K562 (cell line): ENCODE data around the gene KLHDC10. TPM values are rescaled to one million over a fixed set of nuclear protein-coding genes. Genes with fewer than 3 reads are reported as not detected.

Source experiments
- BCL6 ChIP-seq: fragments of 250-450 bp; sonication (Bioruptor Pico); IDR thresholded peaks from 2 replicates; pipeline ENCODE4 v1.4.0; 2020
- CBFA2T2 ChIP-seq: fragments of 450-650 bp; conservative IDR thresholded peaks from 2 replicates; pipeline ENCODE4 v1.6.1; 2017; ENCODE audit warnings: mild to moderate bottlenecking
- EP300 ChIP-seq: IDR thresholded peaks from 2 replicates; pipeline ENCODE4 v1.6.1; 2012; ENCODE audit warnings: low read length, improper control_type of control experiment
- GTF2E2 ChIP-seq: fragments of 200-800 bp; sonication (Bioruptor generic); IDR thresholded peaks from 2 replicates; pipeline ENCODE4 v1.6.1; 2016; ENCODE audit warnings: missing genetic modification characterization, missing compliant biosample characterization
- ILK ChIP-seq: fragments of 450-650 bp; IDR thresholded peaks from 2 replicates; pipeline ENCODE4 v1.6.1; 2016; ENCODE audit warnings: missing genetic modification characterization, low read depth, mild to moderate bottlenecking, missing compliant biosample characterization, moderate library complexity, borderline replicate concordance
- KDM2B ChIP-seq: fragments of 250-450 bp; sonication (Bioruptor Pico); IDR thresholded peaks from 2 replicates; pipeline ENCODE4 v1.8.0; 2021; ENCODE audit warnings: mild to moderate bottlenecking, moderate library complexity
- NR1H2 ChIP-seq: sonication (generic); formaldehyde crosslinking; IDR thresholded peaks from 2 replicates; pipeline ENCODE4 v1.4.0; 2020; ENCODE audit warnings: mild to moderate bottlenecking, missing genetic modification reagents
- PHTF2 ChIP-seq: fragments of 250-450 bp; sonication (Bioruptor Pico); IDR thresholded peaks from 2 replicates; pipeline ENCODE4 v1.5.0; 2021; ENCODE audit warnings: mild to moderate bottlenecking
- PPARD ChIP-seq: fragments of 250-450 bp; sonication (Bioruptor Pico); IDR thresholded peaks from 2 replicates; pipeline ENCODE4 v1.8.0; 2022; ENCODE audit warnings: inconsistent platforms, mild to moderate bottlenecking, moderate library complexity
- SAFB ChIP-seq: fragments of 200-400 bp; formaldehyde crosslinking; IDR thresholded peaks from 2 replicates; pipeline ENCODE4 v1.6.1; 2017; ENCODE audit warnings: low read depth, low read length, borderline replicate concordance
- XRCC5 ChIP-seq: fragments of 200-400 bp; formaldehyde crosslinking; IDR thresholded peaks from 2 replicates; pipeline ENCODE4 v1.6.1; 2017; ENCODE audit warnings: low read depth, mild to moderate bottlenecking, low read length
- ZNF197 ChIP-seq: fragments of 200-800 bp; sonication (Bioruptor generic); IDR thresholded peaks from 2 replicates; pipeline ENCODE4 v1.6.1; 2016; ENCODE audit warnings: low read depth, missing genetic modification characterization, missing compliant biosample characterization
- ZNF518B ChIP-seq: fragments of 250-450 bp; sonication (Bioruptor Pico); IDR thresholded peaks from 2 replicates; pipeline ENCODE4 v1.5.0; 2021; ENCODE audit warnings: mild to moderate bottlenecking, moderate library complexity
- polyA plus RNA-seq, 8 experiments: library from polyadenylated mRNA; depleted of rRNA in 4 of 8; stranded (reverse) in 5 of 8; unstranded in 3 of 8; fragments of >200 nt; fragmentation: Nextera tagmentation in 2 of 8; fragmentation: Illumina TruSeq in 1 of 8; extraction: Ambion mirVana in 2 of 8; extraction: Trizol in 1 of 8; gene quantifications; 2 replicates each; pipeline versions ENCODE4 v1.2.1 to v1.2.3, GENCODE V29; 2011 to 2014; ENCODE audit warnings: inconsistent platforms in 1 of 8, missing spikeins in 1 of 8
- total RNA-seq, 7 experiments: library from RNA; depleted of rRNA in 6 of 7; stranded (reverse); fragments of >200 nt in 6 of 7; fragmentation: Illumina TruSeq in 2 of 7; extraction: Trizol in 2 of 7; gene quantifications; 2 replicates each; pipeline versions ENCODE4 v1.2.1 to v1.2.3, GENCODE V29; 2011 to 2021; ENCODE audit warnings: low replicate concordance in 1 of 7
- TF ChIP-seq, protein P1 (sequence below): fragments of 450-650 bp; conservative IDR thresholded peaks from 2 replicates; pipeline ENCODE4 v1.6.1; 2016; ENCODE audit warnings: missing genetic modification characterization, low read depth, mild to moderate bottlenecking, missing compliant biosample characterization, moderate library complexity
- TF ChIP-seq, protein P2 (sequence below): IDR thresholded peaks from 2 replicates; pipeline ENCODE4 v1.6.1; 2012; ENCODE audit warnings: low read depth, low read length, improper control_type of control experiment, borderline replicate concordance
- TF ChIP-seq, protein P3 (sequence below): fragments of 450-650 bp; IDR thresholded peaks from 2 replicates; pipeline ENCODE4 v1.6.1; 2016; ENCODE audit warnings: mild to moderate bottlenecking
- TF ChIP-seq, protein P4 (sequence below): fragments of 250-450 bp; sonication (Bioruptor Pico); IDR thresholded peaks from 2 replicates; pipeline ENCODE4 v1.5.0; 2020; ENCODE audit warnings: mild to moderate bottlenecking

KLHDC10 gene
- total and polyA plus RNA-seq, 9 of the 15 experiments (the other 6 are each of a cell fraction or from before 2014, with no cell fraction given) = 9.8 to 80.5 (median 31.4) TPM

DNA sequence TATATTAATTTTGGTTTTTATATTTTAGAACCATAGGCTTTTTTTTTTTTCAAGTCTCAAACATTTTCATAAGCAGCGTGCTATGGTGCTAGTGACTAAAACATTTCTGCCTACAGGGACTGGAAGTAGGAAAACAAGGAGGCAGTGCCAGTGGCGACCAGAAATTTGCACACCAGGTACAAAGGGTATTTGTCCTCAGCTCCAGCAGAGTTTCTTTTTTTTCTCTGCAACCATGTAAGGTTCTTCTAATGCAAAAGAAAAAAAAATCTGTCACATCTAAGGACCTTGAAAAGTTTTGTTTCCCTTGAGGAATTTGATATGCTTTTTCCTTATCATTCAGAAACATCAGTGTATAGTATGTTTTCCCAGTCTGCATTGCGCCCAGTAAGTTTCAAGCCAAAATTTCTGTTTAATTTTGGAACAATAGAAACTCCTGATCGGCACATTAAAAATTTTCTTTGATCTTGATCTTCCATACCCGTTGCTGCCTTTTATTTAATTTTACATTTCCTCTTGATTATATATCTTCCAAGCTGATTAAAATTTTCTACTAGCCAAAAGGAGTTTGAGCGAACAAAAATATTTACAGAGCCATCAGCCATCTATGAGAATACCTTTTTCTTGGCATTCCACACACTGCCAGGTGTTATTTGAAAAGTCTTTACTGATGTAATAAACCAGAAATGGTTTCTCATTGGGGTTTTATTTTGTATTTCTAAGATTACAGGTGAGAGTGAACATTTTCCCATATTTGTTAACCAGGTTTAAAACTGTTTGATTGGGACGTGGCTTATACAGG lies 956 bp upstream of the KLHDC10 start (continued):
- TF ChIP-seq KDM2B (CRISPR knock-in tag) = no peak
- no peak for TF ChIP-seq PPARD (CRISPR knock-in tag)
- no peak for TF ChIP-seq BCL6
- TF ChIP-seq GTF2E2 (tag) = no peak
- TF ChIP-seq CBFA2T2 = no peak
- TF ChIP-seq, protein P1, sequence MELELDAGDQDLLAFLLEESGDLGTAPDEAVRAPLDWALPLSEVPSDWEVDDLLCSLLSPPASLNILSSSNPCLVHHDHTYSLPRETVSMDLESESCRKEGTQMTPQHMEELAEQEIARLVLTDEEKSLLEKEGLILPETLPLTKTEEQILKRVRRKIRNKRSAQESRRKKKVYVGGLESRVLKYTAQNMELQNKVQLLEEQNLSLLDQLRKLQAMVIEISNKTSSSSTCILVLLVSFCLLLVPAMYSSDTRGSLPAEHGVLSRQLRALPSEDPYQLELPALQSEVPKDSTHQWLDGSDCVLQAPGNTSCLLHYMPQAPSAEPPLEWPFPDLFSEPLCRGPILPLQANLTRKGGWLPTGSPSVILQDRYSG (tag) = no peak; the same call in 1 of the 2 replicates
- no peak for TF ChIP-seq SAFB
- peak; percentile 23; the same call in 1 of the 2 replicates for TF ChIP-seq ZNF197 (CRISPR knock-in tag)
- TF ChIP-seq ZNF518B (CRISPR knock-in tag) = no peak
- TF ChIP-seq EP300 = peak; percentile 22; the same call in 1 of the 2 replicates
- TF ChIP-seq ILK (tag) = peak; percentile 19; the same call in 1 of the 2 replicates
- TF ChIP-seq, protein P2, sequence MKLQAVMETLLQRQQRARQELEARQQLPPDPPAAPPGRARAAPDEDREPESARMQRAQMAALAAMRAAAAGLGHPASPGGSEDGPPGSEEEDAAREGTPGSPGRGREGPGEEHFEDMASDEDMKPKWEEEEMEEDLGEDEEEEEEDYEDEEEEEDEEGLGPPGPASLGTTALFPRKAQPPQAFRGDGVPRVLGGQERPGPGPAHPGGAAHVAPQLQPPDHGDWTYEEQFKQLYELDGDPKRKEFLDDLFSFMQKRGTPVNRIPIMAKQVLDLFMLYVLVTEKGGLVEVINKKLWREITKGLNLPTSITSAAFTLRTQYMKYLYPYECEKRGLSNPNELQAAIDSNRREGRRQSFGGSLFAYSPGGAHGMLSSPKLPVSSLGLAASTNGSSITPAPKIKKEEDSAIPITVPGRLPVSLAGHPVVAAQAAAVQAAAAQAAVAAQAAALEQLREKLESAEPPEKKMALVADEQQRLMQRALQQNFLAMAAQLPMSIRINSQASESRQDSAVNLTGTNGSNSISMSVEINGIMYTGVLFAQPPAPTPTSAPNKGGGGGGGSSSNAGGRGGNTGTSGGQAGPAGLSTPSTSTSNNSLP = peak; percentile 72; the same call in 1 of the 2 replicates
- TF ChIP-seq XRCC5 = no peak
- TF ChIP-seq PHTF2 (CRISPR knock-in tag) = no peak
- TF ChIP-seq, protein P3, sequence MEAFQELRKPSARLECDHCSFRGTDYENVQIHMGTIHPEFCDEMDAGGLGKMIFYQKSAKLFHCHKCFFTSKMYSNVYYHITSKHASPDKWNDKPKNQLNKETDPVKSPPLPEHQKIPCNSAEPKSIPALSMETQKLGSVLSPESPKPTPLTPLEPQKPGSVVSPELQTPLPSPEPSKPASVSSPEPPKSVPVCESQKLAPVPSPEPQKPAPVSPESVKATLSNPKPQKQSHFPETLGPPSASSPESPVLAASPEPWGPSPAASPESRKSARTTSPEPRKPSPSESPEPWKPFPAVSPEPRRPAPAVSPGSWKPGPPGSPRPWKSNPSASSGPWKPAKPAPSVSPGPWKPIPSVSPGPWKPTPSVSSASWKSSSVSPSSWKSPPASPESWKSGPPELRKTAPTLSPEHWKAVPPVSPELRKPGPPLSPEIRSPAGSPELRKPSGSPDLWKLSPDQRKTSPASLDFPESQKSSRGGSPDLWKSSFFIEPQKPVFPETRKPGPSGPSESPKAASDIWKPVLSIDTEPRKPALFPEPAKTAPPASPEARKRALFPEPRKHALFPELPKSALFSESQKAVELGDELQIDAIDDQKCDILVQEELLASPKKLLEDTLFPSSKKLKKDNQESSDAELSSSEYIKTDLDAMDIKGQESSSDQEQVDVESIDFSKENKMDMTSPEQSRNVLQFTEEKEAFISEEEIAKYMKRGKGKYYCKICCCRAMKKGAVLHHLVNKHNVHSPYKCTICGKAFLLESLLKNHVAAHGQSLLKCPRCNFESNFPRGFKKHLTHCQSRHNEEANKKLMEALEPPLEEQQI = no peak
- TF ChIP-seq NR1H2 = no peak
- TF ChIP-seq, protein P4, sequence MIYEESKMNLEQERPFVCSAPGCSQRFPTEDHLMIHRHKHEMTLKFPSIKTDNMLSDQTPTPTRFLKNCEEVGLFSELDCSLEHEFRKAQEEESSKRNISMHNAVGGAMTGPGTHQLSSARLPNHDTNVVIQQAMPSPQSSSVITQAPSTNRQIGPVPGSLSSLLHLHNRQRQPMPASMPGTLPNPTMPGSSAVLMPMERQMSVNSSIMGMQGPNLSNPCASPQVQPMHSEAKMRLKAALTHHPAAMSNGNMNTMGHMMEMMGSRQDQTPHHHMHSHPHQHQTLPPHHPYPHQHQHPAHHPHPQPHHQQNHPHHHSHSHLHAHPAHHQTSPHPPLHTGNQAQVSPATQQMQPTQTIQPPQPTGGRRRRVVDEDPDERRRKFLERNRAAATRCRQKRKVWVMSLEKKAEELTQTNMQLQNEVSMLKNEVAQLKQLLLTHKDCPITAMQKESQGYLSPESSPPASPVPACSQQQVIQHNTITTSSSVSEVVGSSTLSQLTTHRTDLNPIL (CRISPR knock-in tag) = 0 out of 2 replicates have a peak, but pooled peaks have one; percentile 69
